ENCODE measurements around the gene MYPOP.

The MYPOP gene

DNA sequence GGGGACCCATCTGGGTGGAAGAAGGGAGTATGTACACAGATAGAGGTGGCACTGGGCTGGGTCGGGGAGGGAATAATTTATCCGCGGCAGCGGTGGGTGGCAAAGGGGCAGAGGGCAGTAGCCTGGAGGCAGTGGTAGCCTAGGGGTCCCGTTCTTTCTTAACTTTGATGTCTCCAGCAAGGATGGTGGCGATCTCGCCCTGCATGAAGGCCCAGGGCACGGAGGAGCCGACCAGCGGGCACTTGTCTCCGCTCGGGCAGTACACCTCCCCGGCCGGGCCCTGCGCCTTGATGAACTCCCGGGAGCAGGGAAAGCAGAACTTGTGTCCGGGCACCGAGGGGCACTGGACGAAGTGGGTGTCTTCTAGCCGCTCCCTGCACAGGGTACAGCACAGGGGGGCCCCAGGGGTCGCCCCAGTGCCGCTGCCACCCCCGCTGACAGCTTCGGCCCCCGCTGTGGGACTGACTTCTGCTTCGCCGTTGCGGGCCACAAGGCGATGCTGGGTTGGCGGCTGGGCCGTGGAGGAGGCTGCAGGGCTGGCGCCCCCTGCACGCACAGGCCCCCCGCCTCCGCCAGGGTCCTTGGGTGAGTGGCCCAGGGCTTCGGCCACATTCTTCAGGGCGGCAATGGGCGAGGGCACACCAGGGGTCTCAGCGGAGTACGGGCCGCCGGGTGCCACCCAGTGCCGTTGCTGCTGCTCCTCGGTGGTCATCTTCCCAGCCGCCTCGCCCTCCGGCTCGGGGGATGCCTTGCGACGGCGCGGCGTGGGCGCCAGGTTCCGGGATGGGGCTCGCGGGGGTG is 18.3 kb downstream of the MYPOP start:
- peak overlapping the region; percentile 17 for H3K4me3 ChIP-seq (ENCODE audit: low read length)
- no peak for DNase-seq (ENCODE audit: low read depth)
- TF ChIP-seq, protein P1, sequence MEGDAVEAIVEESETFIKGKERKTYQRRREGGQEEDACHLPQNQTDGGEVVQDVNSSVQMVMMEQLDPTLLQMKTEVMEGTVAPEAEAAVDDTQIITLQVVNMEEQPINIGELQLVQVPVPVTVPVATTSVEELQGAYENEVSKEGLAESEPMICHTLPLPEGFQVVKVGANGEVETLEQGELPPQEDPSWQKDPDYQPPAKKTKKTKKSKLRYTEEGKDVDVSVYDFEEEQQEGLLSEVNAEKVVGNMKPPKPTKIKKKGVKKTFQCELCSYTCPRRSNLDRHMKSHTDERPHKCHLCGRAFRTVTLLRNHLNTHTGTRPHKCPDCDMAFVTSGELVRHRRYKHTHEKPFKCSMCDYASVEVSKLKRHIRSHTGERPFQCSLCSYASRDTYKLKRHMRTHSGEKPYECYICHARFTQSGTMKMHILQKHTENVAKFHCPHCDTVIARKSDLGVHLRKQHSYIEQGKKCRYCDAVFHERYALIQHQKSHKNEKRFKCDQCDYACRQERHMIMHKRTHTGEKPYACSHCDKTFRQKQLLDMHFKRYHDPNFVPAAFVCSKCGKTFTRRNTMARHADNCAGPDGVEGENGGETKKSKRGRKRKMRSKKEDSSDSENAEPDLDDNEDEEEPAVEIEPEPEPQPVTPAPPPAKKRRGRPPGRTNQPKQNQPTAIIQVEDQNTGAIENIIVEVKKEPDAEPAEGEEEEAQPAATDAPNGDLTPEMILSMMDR (IDR thresholded peaks at IDR 0.05; ENCODE audit: insufficient read depth, low read depth, low read length, missing control alignments) = no peak

DNA sequence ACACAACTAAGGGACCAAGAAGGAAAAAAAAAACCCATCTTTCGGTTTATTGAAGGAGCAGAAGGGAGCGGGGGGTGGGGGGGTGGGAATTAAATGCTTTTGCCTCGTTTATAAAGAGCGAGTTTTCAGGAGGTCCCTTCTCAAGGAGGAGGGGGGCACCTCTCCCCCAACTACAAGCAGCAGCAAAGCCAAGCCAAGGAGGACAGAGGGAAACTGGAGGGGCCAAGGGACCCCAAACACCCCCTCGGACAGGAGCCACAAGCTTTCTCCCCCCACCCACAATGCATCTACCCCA is 18.9 kb downstream of the MYPOP start:
- DNase-seq (ENCODE audit: low read depth) = no peak
- H3K4me3 ChIP-seq (ENCODE audit: low read length) = peak overlapping the region; percentile 17
- TF ChIP-seq, protein P1 (IDR thresholded peaks at IDR 0.05; ENCODE audit: insufficient read depth, low read depth, low read length, missing control alignments) = no peak

DNA sequence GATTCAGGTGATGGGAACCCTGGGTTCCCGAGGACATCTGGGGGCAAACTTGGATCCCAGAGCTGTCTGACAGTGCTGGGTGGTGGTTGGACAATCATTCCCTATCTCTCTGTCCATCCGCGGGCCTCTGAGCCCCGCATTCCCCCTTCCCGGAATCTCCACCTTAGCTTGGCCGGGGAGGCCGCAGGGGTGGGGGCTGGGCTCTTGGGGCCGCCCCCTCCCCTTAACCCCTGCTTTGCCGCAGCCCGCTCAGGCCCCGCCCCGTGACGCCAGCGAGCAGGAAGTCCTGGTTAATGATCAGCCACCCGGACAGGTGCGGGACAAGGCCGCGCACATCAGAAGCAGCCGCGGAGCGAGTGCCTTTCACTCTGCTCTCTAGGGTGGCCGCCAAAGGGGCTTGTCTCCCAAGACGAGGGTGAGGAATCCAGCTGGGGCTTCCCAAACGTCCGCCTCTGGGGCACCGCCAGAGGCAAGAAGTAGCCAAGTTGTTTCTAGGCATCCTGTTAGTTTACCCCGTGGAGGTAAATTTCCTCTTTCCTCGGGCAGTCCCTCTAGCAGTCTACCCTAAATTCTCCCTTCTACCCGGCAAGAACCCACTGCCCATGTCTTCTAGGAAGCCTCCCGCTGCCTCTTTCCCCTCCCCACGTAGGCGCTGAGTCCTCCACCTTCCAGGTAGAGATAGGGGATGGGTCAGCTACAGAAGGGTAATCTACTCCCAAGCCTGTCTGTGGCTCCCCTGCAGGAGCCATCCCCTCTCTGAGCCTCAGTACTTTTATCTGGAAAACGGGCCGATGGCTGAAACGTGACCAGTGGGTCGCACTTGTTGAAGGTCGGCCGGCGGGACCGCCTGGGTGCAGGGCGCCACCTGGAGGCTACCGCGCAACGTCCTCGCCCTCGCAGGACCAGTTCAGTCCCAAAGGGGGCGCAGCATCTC is 19.5 kb downstream of the MYPOP start:
- TF ChIP-seq, protein P1 (IDR thresholded peaks at IDR 0.05; ENCODE audit: insufficient read depth, low read depth, low read length, missing control alignments) = peak; percentile 98

DNA sequence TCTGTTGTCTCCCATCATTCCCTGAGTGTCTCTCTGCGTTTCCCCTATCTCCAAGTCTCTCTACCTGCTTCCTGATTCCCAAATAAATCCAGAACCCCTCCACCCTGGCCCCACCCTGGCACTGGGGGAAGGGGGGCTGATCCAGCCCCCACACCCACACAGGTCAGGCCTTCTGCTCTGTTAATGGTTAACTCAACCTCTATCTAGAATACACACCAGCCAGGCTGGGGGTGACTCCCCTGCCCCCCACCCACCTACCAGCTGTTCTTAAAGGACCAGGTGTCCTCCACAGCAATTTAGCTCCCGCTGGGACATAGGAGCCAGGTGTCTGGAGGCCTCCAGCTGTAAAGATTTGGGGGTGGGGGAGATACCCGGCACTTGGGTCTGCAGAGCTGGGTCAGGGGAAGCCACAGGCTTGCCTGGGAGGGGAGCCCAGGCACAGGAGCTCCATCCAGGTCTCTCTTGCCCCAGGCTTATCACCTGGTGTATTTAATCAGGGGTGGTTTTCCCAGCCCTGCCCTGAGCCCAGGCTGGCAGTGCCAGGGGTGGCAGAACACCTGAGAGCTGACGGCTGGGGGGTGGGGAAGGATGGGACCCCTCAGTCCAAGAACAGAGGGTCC is 20.4 kb downstream of the MYPOP start:
- DNase-seq (ENCODE audit: low read depth) = no peak
- TF ChIP-seq, protein P1 (IDR thresholded peaks at IDR 0.05; ENCODE audit: insufficient read depth, low read depth, low read length, missing control alignments) = no peak
- peak overlapping the region; percentile 71 for H3K4me3 ChIP-seq (ENCODE audit: low read length)

More for the DNA sequence above, 19.5 kb downstream of the MYPOP start:
- H3K4me3 ChIP-seq (ENCODE audit: low read length) = peak overlapping the region; percentile 71
- peak; percentile 87 for DNase-seq (ENCODE audit: low read depth)

DNA sequence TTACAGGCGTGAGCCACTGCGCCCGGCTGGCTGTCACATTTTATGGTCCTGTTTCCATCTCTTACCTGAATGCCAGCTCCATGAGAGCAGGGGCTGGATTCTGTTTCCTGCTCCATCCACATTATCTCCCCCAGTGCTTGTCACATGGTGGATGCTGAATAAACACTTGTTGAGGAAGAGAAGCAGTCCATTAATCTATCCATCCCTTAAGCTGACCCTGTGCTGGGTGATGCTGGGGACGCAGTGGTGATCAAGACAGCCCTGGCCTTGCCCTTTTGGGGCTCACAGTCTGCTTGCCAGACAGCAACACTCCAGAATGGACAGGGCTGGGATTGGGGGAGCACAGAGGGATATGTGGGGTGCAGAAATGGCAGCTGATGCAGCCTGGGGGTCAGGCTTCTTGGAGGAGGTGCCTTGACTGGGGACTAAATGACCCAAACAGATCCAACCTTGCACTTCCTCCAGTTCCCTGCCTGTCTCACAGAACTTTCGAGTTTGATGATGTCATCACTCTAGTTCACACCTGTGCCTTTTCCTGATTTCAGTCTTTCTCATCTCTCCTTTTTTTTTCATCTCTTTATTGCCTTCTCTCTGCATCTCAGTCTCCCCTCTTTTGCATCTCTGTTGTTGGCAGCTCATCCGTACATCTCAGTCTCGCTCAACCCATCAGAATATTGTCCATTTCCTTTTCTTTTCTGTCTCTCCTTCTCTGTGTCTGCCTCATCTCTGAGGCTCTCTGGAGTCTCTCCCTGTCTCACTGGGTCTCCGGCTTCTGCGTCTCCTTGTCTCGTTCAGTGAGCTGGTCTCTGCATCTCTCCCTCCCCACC is 21.1 kb downstream of the MYPOP start:
- TF ChIP-seq, protein P1 (IDR thresholded peaks at IDR 0.05; ENCODE audit: insufficient read depth, low read depth, low read length, missing control alignments) = no peak
- no peak for DNase-seq (ENCODE audit: low read depth)
- no peak overlapping the region for H3K4me3 ChIP-seq (ENCODE audit: low read length)

DNA sequence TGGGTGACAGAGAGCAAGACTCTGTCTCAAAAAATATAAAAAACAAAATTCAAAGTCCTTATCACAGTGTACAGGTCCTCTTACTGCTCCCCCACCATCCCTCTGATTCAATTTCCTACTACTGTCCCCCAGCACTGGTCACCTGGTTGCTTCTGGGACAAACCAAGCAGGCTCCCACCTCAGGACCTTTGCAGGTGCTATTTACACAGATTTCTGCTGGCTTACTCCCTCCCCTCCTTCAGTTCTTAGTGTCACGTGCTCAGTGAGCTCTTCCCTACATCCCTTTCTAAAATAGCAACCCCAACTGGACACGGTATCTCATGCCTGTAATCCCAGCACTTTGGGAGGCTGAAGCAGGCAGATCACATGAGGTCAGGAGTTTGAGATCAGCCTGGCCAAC is 22.4 kb downstream of the MYPOP start:
- TF ChIP-seq, protein P1 (IDR thresholded peaks at IDR 0.05; ENCODE audit: insufficient read depth, low read depth, low read length, missing control alignments) = no peak
- H3K4me3 ChIP-seq (ENCODE audit: low read length) = no peak overlapping the region
- DNase-seq (ENCODE audit: low read depth) = no peak
